Esophagus squamous epithelium (tissue), 5 donors: ENCODE results near the gene PTPRT. TPM values are rescaled to one million over a fixed set of nuclear protein-coding genes. Genes with fewer than 3 reads are reported as not detected.

Source experiments
- DNase-seq: peaks from one replicate; lab custom pipeline; 2025; lab: John Stamatoyannopoulos, UW
- H3K27ac ChIP-seq, 4 donors: fragments of 200-600 bp; sonication (generic); one replicate each; pipeline ENCODE4 v1.5.1; 2016 to 2019; ENCODE audit warnings: mild to moderate bottlenecking in 1 of 4
- H3K27me3 ChIP-seq, 4 donors: fragments of 200-600 bp; sonication (generic); 1 replicate in 3 of 4; 2 replicates in 1 of 4; pipeline versions ENCODE4 v1.5.1 to v1.6.0; 2017 to 2021; ENCODE audit warnings: antibody characterized with exemption in 1 of 4
- H3K36me3 ChIP-seq, 3 donors: fragments of 200-600 bp; sonication (generic); one replicate each; pipeline ENCODE4 v1.5.1; 2016 to 2019
- H3K4me1 ChIP-seq, 3 donors: fragments of 200-600 bp; sonication (generic); one replicate each; pipeline ENCODE4 v1.5.1; 2017 to 2019
- H3K4me3 ChIP-seq, 4 donors: fragments of 200-600 bp; sonication (generic); 1 replicate in 3 of 4; 2 replicates in 1 of 4; pipeline ENCODE4 v1.5.1; 2016 to 2019; ENCODE audit warnings: mild to moderate bottlenecking in 2 of 4, moderate library complexity in 1 of 4
- H3K9me3 ChIP-seq, 3 donors: fragments of 200-600 bp; sonication (generic); one replicate each; pipeline ENCODE4 v1.5.1; 2016 to 2019
- POLR2A ChIP-seq, 4 donors: fragments of 450-650 bp; IDR thresholded peaks; one replicate each; pipeline ENCODE4 v1.6.1; 2017; ENCODE audit warnings: antibody characterized with exemption in 4 of 4, mild to moderate bottlenecking in 4 of 4, moderate library complexity in 3 of 4
- WGBS, 2 donors: methylation state at CpG; one replicate each; pipeline ENCODE4 v1.1.5; 2018; 5-methylcytosine and 5-hydroxymethylcytosine counted together
- intact Hi-C: fragments of 100-400 bp; cut with DNase I; formaldehyde crosslinking; loops from one replicate; pipeline ENCODE4 v1.15.0; 2022
- total RNA-seq, 4 donors: library from RNA; depleted of rRNA; stranded (reverse); fragments of >200 nt; gene quantifications; one replicate each; pipeline ENCODE4 v1.1.0, GENCODE V29; 2016
- TF ChIP-seq, protein P1 (sequence below), 6 experiments: fragments of 450-650 bp in 4 of 6; fragments of 200-600 bp in 2 of 6; sonication (generic) in 2 of 6; IDR thresholded peaks; one replicate each; pipeline ENCODE4 v1.5.1; 2016 to 2019; ENCODE audit warnings: antibody characterized with exemption in 6 of 6, mild to moderate bottlenecking in 4 of 6, moderate library complexity in 4 of 6
- donor health status: DM: yes; HTN: yes; CAD: no.

Gene PTPRT
- total RNA-seq, 4 donors from 2014 or later = under 0.01 to 0.06 TPM; not detected in 2

DNA sequence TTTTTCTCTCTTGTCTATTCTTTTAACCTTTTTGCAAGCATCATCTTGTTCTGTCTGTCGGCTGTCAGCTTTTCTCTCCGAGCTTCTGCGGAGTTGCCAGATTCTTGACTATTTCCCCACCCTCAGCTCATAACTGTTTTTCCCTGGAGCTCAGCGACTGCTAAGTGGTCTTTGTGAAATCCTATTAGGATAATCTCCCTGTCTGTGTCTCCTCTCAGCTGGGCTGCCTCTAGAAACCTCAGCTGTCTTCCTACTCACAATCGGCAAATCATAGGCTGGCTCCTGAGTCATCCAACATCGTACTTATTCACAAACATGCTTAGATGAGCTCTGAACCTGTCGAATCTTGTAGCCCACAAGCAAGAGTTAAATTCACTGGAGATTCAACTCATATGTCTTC, 332.3 kb downstream of the PTPRT start:
- H3K4me1 ChIP-seq = no peaks in the 10 kb centered on the region
- WGBS, 2 donors = 48 to 66% methylated on average over 7 of the region's 7 CpGs
- no peaks in the 10 kb centered on the region for H3K36me3 ChIP-seq
- intact Hi-C loops = no loop called here
- no peak for DNase-seq
- no peaks in the 10 kb centered on the region for H3K9me3 ChIP-seq
- TF ChIP-seq, protein P1, sequence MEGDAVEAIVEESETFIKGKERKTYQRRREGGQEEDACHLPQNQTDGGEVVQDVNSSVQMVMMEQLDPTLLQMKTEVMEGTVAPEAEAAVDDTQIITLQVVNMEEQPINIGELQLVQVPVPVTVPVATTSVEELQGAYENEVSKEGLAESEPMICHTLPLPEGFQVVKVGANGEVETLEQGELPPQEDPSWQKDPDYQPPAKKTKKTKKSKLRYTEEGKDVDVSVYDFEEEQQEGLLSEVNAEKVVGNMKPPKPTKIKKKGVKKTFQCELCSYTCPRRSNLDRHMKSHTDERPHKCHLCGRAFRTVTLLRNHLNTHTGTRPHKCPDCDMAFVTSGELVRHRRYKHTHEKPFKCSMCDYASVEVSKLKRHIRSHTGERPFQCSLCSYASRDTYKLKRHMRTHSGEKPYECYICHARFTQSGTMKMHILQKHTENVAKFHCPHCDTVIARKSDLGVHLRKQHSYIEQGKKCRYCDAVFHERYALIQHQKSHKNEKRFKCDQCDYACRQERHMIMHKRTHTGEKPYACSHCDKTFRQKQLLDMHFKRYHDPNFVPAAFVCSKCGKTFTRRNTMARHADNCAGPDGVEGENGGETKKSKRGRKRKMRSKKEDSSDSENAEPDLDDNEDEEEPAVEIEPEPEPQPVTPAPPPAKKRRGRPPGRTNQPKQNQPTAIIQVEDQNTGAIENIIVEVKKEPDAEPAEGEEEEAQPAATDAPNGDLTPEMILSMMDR (IDR thresholded peaks at IDR 0.05) = no peak
- TF ChIP-seq POLR2A (IDR thresholded peaks at IDR 0.05) = no peak
- H3K4me3 ChIP-seq = no peak overlapping the region
- no peak overlapping the region for H3K27ac ChIP-seq
- peaks cover 0 to 4% (median 0%) of the 10 kb centered on the region in 4 donors for H3K27me3 ChIP-seq

DNA sequence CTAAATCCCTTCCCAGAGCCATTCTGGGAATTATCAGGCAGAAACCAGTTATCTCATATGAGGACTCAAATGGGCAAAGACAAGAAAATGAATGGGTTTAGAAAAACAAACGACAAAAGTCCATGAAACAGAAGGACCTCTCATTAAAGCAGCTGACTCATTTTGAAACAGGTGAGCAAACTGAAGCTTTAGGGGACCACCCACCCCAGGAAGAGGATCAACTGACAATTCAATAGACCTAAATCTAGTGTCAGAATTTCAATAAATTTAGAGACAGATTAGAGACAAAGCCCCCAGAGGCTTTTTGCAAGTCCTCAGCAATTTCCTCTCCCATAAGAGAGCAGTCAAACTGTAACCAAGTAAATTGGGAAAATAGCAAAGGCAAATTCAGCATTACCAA, 333.8 kb downstream of the PTPRT start:
- 35 to 50% methylated on average over 1 of the region's 1 CpG for WGBS, 2 donors

DNA sequence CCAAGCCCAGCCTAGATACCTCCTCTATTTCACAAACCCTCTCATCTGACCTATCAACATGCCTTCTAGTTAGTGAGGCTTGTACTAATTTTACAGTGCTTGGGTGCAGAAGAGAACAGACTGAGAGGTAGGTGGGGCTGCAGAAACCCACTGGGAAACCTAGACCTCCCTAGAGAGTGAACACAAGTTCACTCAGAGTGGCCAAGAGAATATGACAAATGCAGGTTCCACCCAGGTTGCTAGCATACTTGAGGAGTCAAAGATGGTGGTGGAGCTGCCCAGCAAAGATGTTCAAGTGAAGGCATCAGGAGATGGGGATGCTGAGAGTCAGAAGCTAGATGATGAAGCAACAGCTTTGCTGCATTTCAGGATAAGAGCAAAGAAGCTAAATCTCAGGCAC, 337.0 kb downstream of the PTPRT start:
- Histone ChIP-seq H3K36me3 (no peaks in the 10 kb centered on the region), H3K4me1 (no peaks in the 10 kb centered on the region), H3K27me3 (peaks cover 0 to 4% (median 0%) of the 10 kb centered on the region in 4 donors), H3K4me3 (no peak overlapping the region), H3K9me3 (no peaks in the 10 kb centered on the region), H3K27ac (no peak overlapping the region)
- DNase-seq = no peak
- no peak for TF ChIP-seq POLR2A (IDR thresholded peaks at IDR 0.05)
- TF ChIP-seq, protein P1 (IDR thresholded peaks at IDR 0.05) = no peak
- intact Hi-C loops = no loop called here

More for the DNA sequence above, 333.8 kb downstream of the PTPRT start:
- H3K4me3 ChIP-seq = no peak overlapping the region
- TF ChIP-seq, protein P1 (IDR thresholded peaks at IDR 0.05) = no peak
- no peak for TF ChIP-seq POLR2A (IDR thresholded peaks at IDR 0.05)
- no peaks in the 10 kb centered on the region for H3K9me3 ChIP-seq
- no peak for DNase-seq
- intact Hi-C loops = no loop called here
- H3K36me3 ChIP-seq = no peaks in the 10 kb centered on the region
- H3K4me1 ChIP-seq = no peaks in the 10 kb centered on the region
- H3K27me3 ChIP-seq = peaks cover 0 to 4% (median 0%) of the 10 kb centered on the region in 4 donors
- H3K27ac ChIP-seq = no peak overlapping the region

DNA sequence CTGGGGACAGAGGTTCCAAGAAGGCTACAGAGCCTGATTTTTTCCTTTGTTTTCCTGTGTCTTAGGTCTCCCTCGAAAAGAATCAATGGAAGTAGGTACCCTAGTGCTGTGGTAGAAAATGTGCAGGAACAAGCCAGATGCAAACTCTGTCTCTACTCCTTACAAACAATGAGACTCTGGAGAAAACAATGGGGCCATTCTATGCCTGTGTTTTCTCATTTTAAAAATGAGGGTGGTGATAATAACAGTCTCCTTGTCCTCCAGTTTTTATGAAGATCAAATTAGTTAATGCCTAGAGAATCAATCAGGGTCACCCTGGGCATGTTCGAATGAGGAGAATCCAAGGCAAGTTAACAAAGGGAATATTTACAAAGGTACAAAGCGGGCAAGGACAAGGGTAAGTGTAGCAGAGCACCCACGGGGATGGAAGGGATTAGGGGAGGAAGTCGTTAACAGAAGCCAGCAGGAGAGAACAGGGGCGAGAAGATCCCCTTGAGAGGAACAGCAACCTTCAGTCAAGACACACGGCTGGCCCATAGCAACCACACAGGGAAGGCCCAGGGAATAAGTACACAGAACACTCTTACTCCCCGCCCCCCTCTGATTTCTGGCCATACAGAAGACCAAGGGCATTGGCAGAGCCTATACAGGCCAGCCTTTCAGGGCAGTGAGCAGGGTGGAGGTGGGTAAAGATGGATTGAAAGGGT, 342.8 kb downstream of the PTPRT start:
- no peak overlapping the region for H3K27ac ChIP-seq
- H3K4me1 ChIP-seq = no peaks in the 10 kb centered on the region
- no peak overlapping the region for H3K4me3 ChIP-seq
- 39 to 42% methylated on average over 8 of the region's 8 CpGs for WGBS, 2 donors
- intact Hi-C loops = no loop called here
- no peak for TF ChIP-seq POLR2A (IDR thresholded peaks at IDR 0.05)
- TF ChIP-seq, protein P1 (IDR thresholded peaks at IDR 0.05) = no peak
- H3K36me3 ChIP-seq = no peaks in the 10 kb centered on the region
- no peaks in the 10 kb centered on the region for H3K27me3 ChIP-seq
- DNase-seq = no peak
- no peaks in the 10 kb centered on the region for H3K9me3 ChIP-seq

DNA sequence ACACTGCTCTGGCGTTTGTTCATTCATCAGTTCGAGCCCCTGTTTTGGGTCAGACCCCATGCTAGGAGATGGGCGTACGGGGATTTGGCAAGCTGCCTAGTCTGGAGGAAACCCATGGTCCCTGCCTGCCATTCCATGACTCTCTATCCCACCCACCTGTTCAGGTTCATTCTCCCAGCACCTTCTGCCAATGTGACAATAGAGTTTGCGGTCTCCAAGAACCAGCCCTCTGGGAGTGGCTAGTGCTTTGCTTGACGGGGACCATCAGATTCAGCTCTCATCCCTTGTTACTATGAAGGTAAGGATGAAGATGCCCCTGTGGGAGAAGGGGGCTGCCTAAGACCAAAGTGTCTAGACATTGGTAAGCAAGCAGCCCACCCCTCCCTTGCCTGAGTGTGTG, 345.0 kb downstream of the PTPRT start:
- no peaks in the 10 kb centered on the region for H3K4me1 ChIP-seq
- H3K9me3 ChIP-seq = no peaks in the 10 kb centered on the region
- intact Hi-C loops = no loop called here
- no peak for DNase-seq
- H3K4me3 ChIP-seq = no peak overlapping the region
- TF ChIP-seq POLR2A (IDR thresholded peaks at IDR 0.05) = no peak
- TF ChIP-seq, protein P1 (IDR thresholded peaks at IDR 0.05) = no peak
- WGBS, 2 donors = 81 to 88% methylated on average over 4 to 5 of the region's 6 CpGs
- H3K27ac ChIP-seq = no peak overlapping the region
- H3K36me3 ChIP-seq = no peaks in the 10 kb centered on the region
- H3K27me3 ChIP-seq = no peaks in the 10 kb centered on the region
